ENCODE measurements around the gene UBE2R2.
"Not testable (repeated sequence)": the region's sequence is repeated elsewhere in the genome, so short reads cannot be mapped to it uniquely, and the experiment has no call there.

UBE2R2 gene

GRCh38 chr9:33800886-33801285 lies 16.1 kb upstream of the UBE2R2 start:
- no peaks in the 10 kb centered on the region for H3K36me3 ChIP-seq (ENCODE audit: insufficient read depth, low read length)
- TF ChIP-seq CTCF (conservative IDR thresholded peaks at IDR 0.05; ENCODE audit: low read length) (no peak), EZH2phosphoT487 (IDR thresholded peaks at IDR 0.05; ENCODE audit: borderline replicate concordance) (no peak)
- H3K79me2 ChIP-seq (ENCODE audit: insufficient read depth, low read length): no peaks in the 10 kb centered on the region

GRCh38 chr9:33801943-33802500 lies 14.9 kb upstream of the UBE2R2 start:
- H3K9me2 ChIP-seq (replicated peaks; ENCODE audit: low read depth, low read length); H2AFZ ChIP-seq (ENCODE audit: low read length); H3K4me2 ChIP-seq (ENCODE audit: low read depth, low read length, poor library complexity, severe bottlenecking); H3K9ac ChIP-seq (ENCODE audit: low read depth, low read length, poor library complexity, severe bottlenecking); H3K4me1 ChIP-seq (ENCODE audit: insufficient read depth, low read length, poor library complexity, severe bottlenecking); H3K79me2 ChIP-seq (ENCODE audit: insufficient read depth, low read length); H3K4me3 ChIP-seq (ENCODE audit: low read length, poor library complexity, severe bottlenecking); H4K20me1 ChIP-seq (ENCODE audit: insufficient read depth, low read length, poor library complexity, severe bottlenecking); H3F3A ChIP-seq (ENCODE audit: low read depth); H3K27me3 ChIP-seq (ENCODE audit: insufficient read depth, low read length, poor library complexity, severe bottlenecking); H3K9me3 ChIP-seq (ENCODE audit: insufficient read depth, low read depth, low read length); H3K36me3 ChIP-seq (ENCODE audit: insufficient read depth, low read length): not testable (repeated sequence)

More at GRCh38 chr9:33800886-33801285, 16.1 kb upstream of the UBE2R2 start:
- H3K4me2 ChIP-seq (ENCODE audit: low read depth, low read length, poor library complexity, severe bottlenecking): no peak overlapping the region
- H3K9ac ChIP-seq (ENCODE audit: low read depth, low read length, poor library complexity, severe bottlenecking): no peak overlapping the region
- H3F3A ChIP-seq (ENCODE audit: low read depth): no peaks in the 10 kb centered on the region
- H3K9me3 ChIP-seq (ENCODE audit: insufficient read depth, low read depth, low read length): no peaks in the 10 kb centered on the region
- H3K27me3 ChIP-seq (ENCODE audit: insufficient read depth, low read length, poor library complexity, severe bottlenecking): no peaks in the 10 kb centered on the region
- no peaks in the 10 kb centered on the region for H3K4me1 ChIP-seq (ENCODE audit: insufficient read depth, low read length, poor library complexity, severe bottlenecking)
- H4K20me1 ChIP-seq (ENCODE audit: insufficient read depth, low read length, poor library complexity, severe bottlenecking): no peaks in the 10 kb centered on the region
- no peak overlapping the region for H2AFZ ChIP-seq (ENCODE audit: low read length)
- no peaks in the 10 kb centered on the region for H3K9me2 ChIP-seq (replicated peaks; ENCODE audit: low read depth, low read length)
- H3K4me3 ChIP-seq (ENCODE audit: low read length, poor library complexity, severe bottlenecking): no peak overlapping the region

GRCh38 chr9:33804196-33804595 lies 12.8 kb upstream of the UBE2R2 start:
- not testable (repeated sequence) for H3K36me3 ChIP-seq (ENCODE audit: insufficient read depth, low read length); H2AFZ ChIP-seq (ENCODE audit: low read length); H3K9me3 ChIP-seq (ENCODE audit: insufficient read depth, low read depth, low read length); H3K4me1 ChIP-seq (ENCODE audit: insufficient read depth, low read length, poor library complexity, severe bottlenecking); H3K27me3 ChIP-seq (ENCODE audit: insufficient read depth, low read length, poor library complexity, severe bottlenecking); H3K9ac ChIP-seq (ENCODE audit: low read depth, low read length, poor library complexity, severe bottlenecking); H3K4me2 ChIP-seq (ENCODE audit: low read depth, low read length, poor library complexity, severe bottlenecking); H3K79me2 ChIP-seq (ENCODE audit: insufficient read depth, low read length); H3F3A ChIP-seq (ENCODE audit: low read depth); H3K4me3 ChIP-seq (ENCODE audit: low read length, poor library complexity, severe bottlenecking); H4K20me1 ChIP-seq (ENCODE audit: insufficient read depth, low read length, poor library complexity, severe bottlenecking); H3K9me2 ChIP-seq (replicated peaks; ENCODE audit: low read depth, low read length)

GRCh38 chr9:33807156-33807555 lies 9.8 kb upstream of the UBE2R2 start:
- not testable (repeated sequence) for H4K20me1 ChIP-seq (ENCODE audit: insufficient read depth, low read length, poor library complexity, severe bottlenecking); H3K4me1 ChIP-seq (ENCODE audit: insufficient read depth, low read length, poor library complexity, severe bottlenecking); H3K79me2 ChIP-seq (ENCODE audit: insufficient read depth, low read length); H2AFZ ChIP-seq (ENCODE audit: low read length); H3K9me3 ChIP-seq (ENCODE audit: insufficient read depth, low read depth, low read length); H3K36me3 ChIP-seq (ENCODE audit: insufficient read depth, low read length); H3K27me3 ChIP-seq (ENCODE audit: insufficient read depth, low read length, poor library complexity, severe bottlenecking); H3F3A ChIP-seq (ENCODE audit: low read depth); H3K9me2 ChIP-seq (replicated peaks; ENCODE audit: low read depth, low read length); H3K9ac ChIP-seq (ENCODE audit: low read depth, low read length, poor library complexity, severe bottlenecking); H3K4me2 ChIP-seq (ENCODE audit: low read depth, low read length, poor library complexity, severe bottlenecking); H3K4me3 ChIP-seq (ENCODE audit: low read length, poor library complexity, severe bottlenecking)

- not testable (repeated sequence) for H3F3A ChIP-seq (ENCODE audit: low read depth); H3K9me3 ChIP-seq (ENCODE audit: insufficient read depth, low read depth, low read length); H3K4me2 ChIP-seq (ENCODE audit: low read depth, low read length, poor library complexity, severe bottlenecking); H3K9ac ChIP-seq (ENCODE audit: low read depth, low read length, poor library complexity, severe bottlenecking); H3K9me2 ChIP-seq (replicated peaks; ENCODE audit: low read depth, low read length); H2AFZ ChIP-seq (ENCODE audit: low read length); H3K27me3 ChIP-seq (ENCODE audit: insufficient read depth, low read length, poor library complexity, severe bottlenecking); H3K79me2 ChIP-seq (ENCODE audit: insufficient read depth, low read length); H3K4me3 ChIP-seq (ENCODE audit: low read length, poor library complexity, severe bottlenecking); H3K4me1 ChIP-seq (ENCODE audit: insufficient read depth, low read length, poor library complexity, severe bottlenecking); H3K36me3 ChIP-seq (ENCODE audit: insufficient read depth, low read length); H4K20me1 ChIP-seq (ENCODE audit: insufficient read depth, low read length, poor library complexity, severe bottlenecking)
Measured at GRCh38 chr9:33808979-33809322, 8.0 kb upstream of the UBE2R2 start.

Measured in Loucy (cell line).